ENCODE data around the gene CDC42BPB.

DNA sequence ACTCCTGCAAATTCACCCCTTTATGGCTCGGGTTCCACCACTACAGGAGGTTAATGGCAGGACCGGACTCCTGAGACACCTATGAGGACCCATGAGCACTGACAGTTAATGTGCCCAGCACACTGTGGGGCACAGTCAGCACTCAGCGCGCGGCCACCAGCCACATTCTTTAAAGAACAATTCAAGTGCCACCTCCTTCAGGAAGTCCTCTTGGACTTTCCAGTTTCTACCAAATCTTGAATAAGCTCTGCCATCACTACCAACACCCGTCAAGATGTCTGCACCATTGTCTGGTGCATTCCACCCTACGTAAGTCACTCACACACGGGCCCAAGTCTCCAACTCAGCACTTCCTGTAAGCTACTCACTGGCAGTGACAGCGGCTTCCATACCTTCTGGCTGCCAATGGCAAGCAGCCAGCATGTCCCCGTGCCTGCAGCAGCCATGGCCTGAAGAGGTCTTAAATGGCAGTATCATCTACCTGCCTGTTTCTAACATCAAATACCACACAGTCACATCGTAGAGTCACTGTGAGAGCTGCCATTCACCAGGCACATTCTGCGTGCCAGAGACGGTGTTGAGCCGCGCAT, 48.5 kb downstream of the CDC42BPB start:
- TF ChIP-seq, protein P1, sequence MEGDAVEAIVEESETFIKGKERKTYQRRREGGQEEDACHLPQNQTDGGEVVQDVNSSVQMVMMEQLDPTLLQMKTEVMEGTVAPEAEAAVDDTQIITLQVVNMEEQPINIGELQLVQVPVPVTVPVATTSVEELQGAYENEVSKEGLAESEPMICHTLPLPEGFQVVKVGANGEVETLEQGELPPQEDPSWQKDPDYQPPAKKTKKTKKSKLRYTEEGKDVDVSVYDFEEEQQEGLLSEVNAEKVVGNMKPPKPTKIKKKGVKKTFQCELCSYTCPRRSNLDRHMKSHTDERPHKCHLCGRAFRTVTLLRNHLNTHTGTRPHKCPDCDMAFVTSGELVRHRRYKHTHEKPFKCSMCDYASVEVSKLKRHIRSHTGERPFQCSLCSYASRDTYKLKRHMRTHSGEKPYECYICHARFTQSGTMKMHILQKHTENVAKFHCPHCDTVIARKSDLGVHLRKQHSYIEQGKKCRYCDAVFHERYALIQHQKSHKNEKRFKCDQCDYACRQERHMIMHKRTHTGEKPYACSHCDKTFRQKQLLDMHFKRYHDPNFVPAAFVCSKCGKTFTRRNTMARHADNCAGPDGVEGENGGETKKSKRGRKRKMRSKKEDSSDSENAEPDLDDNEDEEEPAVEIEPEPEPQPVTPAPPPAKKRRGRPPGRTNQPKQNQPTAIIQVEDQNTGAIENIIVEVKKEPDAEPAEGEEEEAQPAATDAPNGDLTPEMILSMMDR (IDR thresholded peaks at IDR 0.05), result no peak
- no peak for TF ChIP-seq POLR2A (IDR thresholded peaks at IDR 0.05)

Measured in lower leg skin (tissue), 3 donors.